Trophoblast cell (in vitro differentiated cells and primary cell): ENCODE data around the gene POFUT1.

Experiments
- DNase-seq, 2 donors: peaks; one replicate each; pipeline ENCODE4 v3.0.0-alpha.2; 2016
- H2AFZ ChIP-seq: 2 replicates; pipeline ENCODE4 v1.6.1; 2013; ENCODE audit warnings: low read length, moderate library complexity, mild to moderate bottlenecking; ENCODE audit not compliant: insufficient read depth, poor library complexity
- H2AK5ac ChIP-seq: 2 replicates; pipeline ENCODE4 v1.6.1; 2013; ENCODE audit warnings: mild to moderate bottlenecking, low read length
- H2BK120ac ChIP-seq: 2 replicates; pipeline ENCODE4 v1.6.1; 2013; ENCODE audit warnings: low read length, mild to moderate bottlenecking, moderate library complexity; ENCODE audit not compliant: insufficient read depth, poor library complexity
- H2BK12ac ChIP-seq: 2 replicates; pipeline ENCODE4 v1.6.1; 2013; ENCODE audit warnings: mild to moderate bottlenecking, low read length, moderate library complexity
- H2BK5ac ChIP-seq: 2 replicates; pipeline ENCODE4 v1.6.1; 2013; ENCODE audit warnings: low read length, low read depth, moderate library complexity, mild to moderate bottlenecking; ENCODE audit not compliant: poor library complexity
- H3K14ac ChIP-seq: 2 replicates; pipeline ENCODE4 v1.6.1; 2013; ENCODE audit warnings: mild to moderate bottlenecking, low read length
- H3K18ac ChIP-seq: 2 replicates; pipeline ENCODE4 v1.6.1; 2013; ENCODE audit warnings: mild to moderate bottlenecking, low read length
- H3K23ac ChIP-seq: 2 replicates; pipeline ENCODE4 v1.6.1; 2013; ENCODE audit warnings: low read length
- H3K27ac ChIP-seq: 2 replicates; pipeline ENCODE4 v1.5.1; 2013; ENCODE audit warnings: low read depth, mild to moderate bottlenecking, inconsistent platforms, low read length, moderate library complexity
- H3K27me3 ChIP-seq: 2 replicates; pipeline ENCODE4 v1.6.1; 2013; ENCODE audit warnings: inconsistent platforms, mild to moderate bottlenecking, low read length, moderate library complexity; ENCODE audit not compliant: insufficient read depth
- H3K36me3 ChIP-seq, 2 experiments: 1 replicate in 1 of 2; 2 replicates in 1 of 2; pipeline ENCODE4 v1.6.1; 2013; ENCODE audit warnings: low read length in 2 of 2, mild to moderate bottlenecking in 2 of 2, moderate library complexity in 1 of 2; ENCODE audit not compliant: insufficient read depth in 2 of 2, control insufficient read depth in 1 of 2
- H3K4ac ChIP-seq: 2 replicates; pipeline ENCODE4 v1.6.1; 2013; ENCODE audit warnings: low read depth, mild to moderate bottlenecking, low read length, moderate library complexity
- H3K4me1 ChIP-seq, 2 experiments: 1 replicate in 1 of 2; 2 replicates in 1 of 2; pipeline ENCODE4 v1.6.1; 2013; ENCODE audit warnings: low read length in 2 of 2, mild to moderate bottlenecking in 2 of 2, moderate library complexity in 1 of 2; ENCODE audit not compliant: insufficient read depth in 2 of 2, control insufficient read depth in 1 of 2
- H3K4me2 ChIP-seq: 2 replicates; pipeline ENCODE4 v1.6.1; 2013; ENCODE audit warnings: inconsistent platforms, mild to moderate bottlenecking, low read length, moderate library complexity
- H3K4me3 ChIP-seq: 2 replicates; pipeline ENCODE4 v1.5.1; 2013; ENCODE audit warnings: mild to moderate bottlenecking, low read depth, low read length, inconsistent platforms
- H3K79me1 ChIP-seq: one replicate; pipeline ENCODE4 v1.6.1; 2013; ENCODE audit warnings: low read length
- H3K79me2 ChIP-seq: 2 replicates; pipeline ENCODE4 v1.6.1; 2013; ENCODE audit warnings: low read length, mild to moderate bottlenecking; ENCODE audit not compliant: control insufficient read depth, insufficient read depth, poor library complexity
- H3K9ac ChIP-seq: 2 replicates; pipeline ENCODE4 v1.6.1; 2013; ENCODE audit warnings: mild to moderate bottlenecking, low read length
- H3K9me3 ChIP-seq: 2 replicates; pipeline ENCODE4 v1.6.1; 2013; ENCODE audit warnings: low read depth, mild to moderate bottlenecking, control low read depth, inconsistent platforms, low read length; ENCODE audit not compliant: insufficient read depth
- H4K12ac ChIP-seq: 2 replicates; pipeline ENCODE4 v1.6.1; 2013; ENCODE audit warnings: low read depth, mild to moderate bottlenecking, low read length, moderate library complexity
- H4K8ac ChIP-seq: 2 replicates; pipeline ENCODE4 v1.6.1; 2013; ENCODE audit warnings: low read depth, mild to moderate bottlenecking, low read length, moderate library complexity
- H4K91ac ChIP-seq: one replicate; pipeline ENCODE4 v1.6.1; 2013; ENCODE audit warnings: low read depth, mild to moderate bottlenecking, low read length, moderate library complexity
- WGBS: extraction: QIAGEN DNeasy Blood & Tissue Kit; methylation state at CpG from one replicate; pipeline ENCODE4 v1.1.7; 2013; ENCODE audit warnings: missing lambda C conversion rate; ENCODE audit not compliant: insufficient read length, insufficient coverage; ENCODE audit errors: extremely low coverage; 5-methylcytosine and 5-hydroxymethylcytosine counted together

Gene POFUT1

DNA sequence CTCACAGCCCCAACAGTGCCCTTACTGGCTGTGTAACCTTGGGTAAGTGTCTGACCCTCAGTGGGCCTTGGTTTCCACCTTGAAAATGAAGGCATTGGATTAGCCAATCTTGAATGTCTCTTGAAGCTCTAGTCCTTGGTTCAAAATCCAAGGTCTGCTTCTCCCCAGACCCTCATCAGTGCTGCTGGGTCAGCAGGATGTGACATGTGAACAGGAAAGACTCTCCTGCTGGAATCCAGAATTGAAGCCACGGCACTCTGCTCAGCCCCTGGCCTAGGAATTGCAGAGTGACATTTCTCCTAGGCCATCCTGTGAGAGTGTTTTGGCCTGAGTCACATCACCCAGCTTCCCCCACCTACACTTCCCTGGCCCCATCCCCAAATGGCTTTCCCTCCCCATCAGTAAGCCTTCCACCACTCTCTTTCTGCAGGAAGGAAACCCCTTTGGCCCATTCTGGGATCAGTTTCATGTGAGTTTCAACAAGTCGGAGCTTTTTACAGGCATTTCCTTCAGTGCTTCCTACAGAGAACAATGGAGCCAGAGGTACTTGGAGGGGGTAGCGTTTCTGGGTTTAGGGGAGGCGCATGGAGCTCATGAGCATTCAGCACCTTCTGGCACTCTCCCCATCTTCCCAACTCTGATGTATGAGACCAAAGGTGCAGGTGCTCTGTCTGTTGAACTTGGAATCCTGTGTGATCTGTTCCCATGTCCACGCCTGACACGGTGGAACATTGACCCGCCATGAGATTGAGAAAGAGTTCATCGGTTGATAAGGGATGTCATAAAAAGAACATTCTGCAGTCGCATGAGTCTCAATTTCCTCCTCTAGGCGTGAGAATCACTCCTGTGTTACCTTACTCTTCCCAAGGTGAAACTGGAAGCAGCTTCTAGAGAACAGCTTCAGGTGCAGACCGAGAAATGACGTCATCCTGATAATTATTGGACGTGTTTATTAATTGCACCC is 8.8 kb downstream of the POFUT1 start:
- no peaks in the 10 kb centered on the region for H3K79me1 ChIP-seq
- no peak overlapping the region for H2AK5ac ChIP-seq
- H3K4me1 ChIP-seq: no peaks in the 10 kb centered on the region
- H3K4me3 ChIP-seq: no peak overlapping the region
- no peak overlapping the region for H2BK5ac ChIP-seq
- no peak overlapping the region for H3K14ac ChIP-seq
- H3K27ac ChIP-seq: no peak overlapping the region
- no peak overlapping the region for H4K12ac ChIP-seq
- no peak overlapping the region for H4K8ac ChIP-seq
- WGBS: no CpG with 5 or more reads among the region's 13 CpGs
- H3K79me2 ChIP-seq: no peaks in the 10 kb centered on the region
- H3K4ac ChIP-seq: no peak overlapping the region
- H2BK120ac ChIP-seq: no peak overlapping the region
- no peak overlapping the region for H3K9ac ChIP-seq
- no peak for DNase-seq
- no peak overlapping the region for H3K23ac ChIP-seq
- H4K91ac ChIP-seq: no peak overlapping the region
- no peak overlapping the region for H3K4me2 ChIP-seq
- H2AFZ ChIP-seq: no peak overlapping the region
- no peak overlapping the region for H2BK12ac ChIP-seq
- H3K18ac ChIP-seq: no peak overlapping the region
- H3K9me3 ChIP-seq: no peaks in the 10 kb centered on the region
- H3K27me3 ChIP-seq: no peaks in the 10 kb centered on the region
- H3K36me3 ChIP-seq: peaks cover 35 to 56% of the 10 kb centered on the region in 2 experiments

DNA sequence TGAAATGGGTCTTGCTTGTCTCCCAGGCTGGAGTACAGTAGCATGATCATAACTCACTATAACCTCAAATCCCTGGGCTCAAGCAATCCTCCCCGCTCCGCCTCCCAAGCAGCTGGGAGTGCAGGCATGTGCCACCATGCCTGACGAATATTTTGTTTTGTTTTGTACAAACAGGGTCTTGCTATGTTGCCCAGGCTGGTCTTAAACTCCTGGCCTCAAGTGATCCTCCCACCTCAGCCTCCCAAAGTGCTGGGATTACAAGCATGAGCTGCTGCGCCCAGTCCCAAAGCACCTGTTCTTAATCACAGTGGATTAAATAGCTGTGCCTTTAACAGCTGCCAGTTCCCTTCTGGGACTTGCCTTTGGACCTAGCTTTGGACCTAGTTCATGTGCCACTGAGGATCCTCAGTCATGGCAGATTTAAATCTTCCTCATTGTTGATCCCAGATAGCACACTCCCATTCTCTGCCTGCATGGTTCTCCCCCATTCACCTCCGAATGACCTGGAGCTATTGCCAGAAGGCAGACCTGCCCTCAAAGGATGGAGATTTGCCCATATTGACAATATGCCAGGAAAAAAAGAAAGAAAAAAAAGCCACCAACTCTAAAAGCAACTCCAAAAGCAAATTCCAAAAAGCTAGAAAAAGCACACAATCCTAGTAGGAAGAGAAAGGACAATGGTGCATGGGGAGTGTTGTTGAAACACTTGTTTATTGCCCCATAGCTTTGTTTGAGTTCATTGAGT is 10.6 kb downstream of the POFUT1 start:
- Histone ChIP-seq H3K14ac (no peak overlapping the region), H3K79me1 (no peaks in the 10 kb centered on the region), H3K4ac (no peak overlapping the region), H3K9me3 (peaks cover 2% of the 10 kb centered on the region), H4K12ac (no peak overlapping the region), H3K4me1 (no peaks in the 10 kb centered on the region), H4K91ac (no peak overlapping the region), H3K9ac (no peak overlapping the region), H2BK5ac (no peak overlapping the region), H3K4me3 (no peak overlapping the region), H3K79me2 (no peaks in the 10 kb centered on the region), H3K27ac (no peak overlapping the region), H4K8ac (no peak overlapping the region), H3K23ac (no peak overlapping the region), H2AK5ac (no peak overlapping the region), H2AFZ (no peak overlapping the region), H2BK120ac (no peak overlapping the region), H3K36me3 (peaks cover 38 to 65% of the 10 kb centered on the region in 2 experiments), H3K4me2 (no peak overlapping the region), H3K18ac (no peak overlapping the region), H3K27me3 (no peaks in the 10 kb centered on the region), H2BK12ac (no peak overlapping the region)
- no CpG with 5 or more reads among the region's 5 CpGs for WGBS
- no peak for DNase-seq

DNA sequence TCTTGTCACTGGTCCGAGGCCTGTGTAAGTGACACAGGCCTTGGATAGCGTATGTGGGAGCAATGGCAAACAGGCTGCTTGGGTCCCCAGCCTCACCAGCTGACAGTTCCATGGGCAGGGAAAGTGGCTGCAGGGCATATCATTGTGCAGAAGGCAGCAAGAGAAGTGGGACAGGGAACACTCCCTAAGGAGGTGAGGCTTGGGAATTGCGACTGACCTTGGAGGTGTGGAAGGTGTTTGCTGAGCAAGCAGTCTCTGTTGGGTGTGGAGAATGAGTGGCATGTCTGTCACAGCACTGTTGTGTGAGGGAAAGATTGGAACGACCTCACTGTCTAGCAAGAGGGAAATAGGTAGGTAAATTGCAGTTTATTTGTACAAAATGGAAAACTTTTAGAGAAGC is 16.8 kb downstream of the POFUT1 start:
- DNase-seq: no peak
- Histone ChIP-seq H3K14ac (no peak overlapping the region), H3K79me2 (no peaks in the 10 kb centered on the region), H2BK120ac (no peak overlapping the region), H3K36me3 (peaks cover 30 to 40% of the 10 kb centered on the region in 2 experiments), H3K4me2 (no peak overlapping the region), H2BK12ac (no peak overlapping the region), H3K4ac (no peak overlapping the region), H3K27ac (no peak overlapping the region), H4K12ac (no peak overlapping the region), H3K79me1 (peaks cover 4% of the 10 kb centered on the region), H3K9ac (no peak overlapping the region), H4K8ac (no peak overlapping the region), H3K9me3 (peaks cover 2% of the 10 kb centered on the region), H3K27me3 (no peaks in the 10 kb centered on the region), H2BK5ac (no peak overlapping the region), H2AFZ (no peak overlapping the region), H2AK5ac (no peak overlapping the region), H4K91ac (no peak overlapping the region), H3K4me3 (no peak overlapping the region), H3K18ac (no peak overlapping the region), H3K23ac (no peak overlapping the region), H3K4me1 (peaks cover 10 to 18% of the 10 kb centered on the region in 2 experiments)
- no CpG with 5 or more reads among the region's 4 CpGs for WGBS

DNA sequence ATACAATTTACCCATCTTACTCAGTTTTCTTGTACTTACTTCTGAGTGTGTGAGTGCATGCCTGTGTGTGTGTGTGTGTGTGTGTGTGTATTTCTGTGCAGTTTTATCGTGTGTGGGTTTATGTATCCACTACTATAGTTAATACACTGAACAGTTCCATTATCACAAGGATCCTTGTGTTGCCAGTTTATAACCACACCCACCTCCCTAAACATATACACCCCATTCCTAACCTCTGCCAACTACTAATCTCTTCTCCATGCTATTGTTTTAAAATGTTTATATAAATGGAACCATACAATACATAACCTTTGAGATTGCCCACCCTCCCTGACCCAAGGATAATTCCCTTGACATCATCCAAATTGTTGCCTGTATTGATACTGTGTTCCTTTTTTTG is 18.7 kb downstream of the POFUT1 start:
- no peak overlapping the region for H3K27ac ChIP-seq
- H2AFZ ChIP-seq: no peak overlapping the region
- H3K23ac ChIP-seq: no peak overlapping the region
- peaks cover 32 to 40% of the 10 kb centered on the region in 2 experiments for H3K36me3 ChIP-seq
- DNase-seq: no peak
- no peaks in the 10 kb centered on the region for H3K27me3 ChIP-seq
- no peak overlapping the region for H3K4me2 ChIP-seq
- no peak overlapping the region for H3K9ac ChIP-seq
- H3K9me3 ChIP-seq: peaks cover 2% of the 10 kb centered on the region
- H3K18ac ChIP-seq: no peak overlapping the region
- no CpG with 5 or more reads among the region's 1 CpG for WGBS
- H2AK5ac ChIP-seq: no peak overlapping the region
- no peak overlapping the region for H3K14ac ChIP-seq
- peaks cover 4% of the 10 kb centered on the region for H3K79me1 ChIP-seq
- H3K4ac ChIP-seq: no peak overlapping the region
- no peak overlapping the region for H2BK12ac ChIP-seq
- H4K91ac ChIP-seq: no peak overlapping the region
- no peak overlapping the region for H4K8ac ChIP-seq
- H3K4me1 ChIP-seq: peaks cover 10 to 18% of the 10 kb centered on the region in 2 experiments
- no peaks in the 10 kb centered on the region for H3K79me2 ChIP-seq
- H3K4me3 ChIP-seq: no peak overlapping the region
- no peak overlapping the region for H4K12ac ChIP-seq
- H2BK120ac ChIP-seq: no peak overlapping the region
- no peak overlapping the region for H2BK5ac ChIP-seq
